GM19397 (cell line): ENCODE measurements around the gene TBXAS1.

ENCODE experiments used
- ATAC-seq: cut with Tn5 transposase; IDR thresholded peaks from one replicate; pipeline ENCODE4 v1.9.1; 2021; ENCODE audit warnings: mild to moderate bottlenecking, moderate library complexity; ENCODE audit not compliant: unreplicated experiment

TBXAS1 gene

GRCh38 chr7:139974179-139974811 lies 145.2 kb downstream of the TBXAS1 start:
- no peak for ATAC-seq

GRCh38 chr7:139976055-139976837 lies 147.2 kb downstream of the TBXAS1 start:
- no peak for ATAC-seq

- no peak for ATAC-seq
Measured at GRCh38 chr7:139976838-139977656, 148.0 kb downstream of the TBXAS1 start.

GRCh38 chr7:139981511-139981895 lies 152.4 kb downstream of the TBXAS1 start:
- ATAC-seq, result no peak

GRCh38 chr7:139982927-139983920 lies 154.2 kb downstream of the TBXAS1 start:
- ATAC-seq, result no peak

- ATAC-seq, result no peak
Measured at GRCh38 chr7:139984642-139985539, 155.8 kb downstream of the TBXAS1 start.

DNA sequence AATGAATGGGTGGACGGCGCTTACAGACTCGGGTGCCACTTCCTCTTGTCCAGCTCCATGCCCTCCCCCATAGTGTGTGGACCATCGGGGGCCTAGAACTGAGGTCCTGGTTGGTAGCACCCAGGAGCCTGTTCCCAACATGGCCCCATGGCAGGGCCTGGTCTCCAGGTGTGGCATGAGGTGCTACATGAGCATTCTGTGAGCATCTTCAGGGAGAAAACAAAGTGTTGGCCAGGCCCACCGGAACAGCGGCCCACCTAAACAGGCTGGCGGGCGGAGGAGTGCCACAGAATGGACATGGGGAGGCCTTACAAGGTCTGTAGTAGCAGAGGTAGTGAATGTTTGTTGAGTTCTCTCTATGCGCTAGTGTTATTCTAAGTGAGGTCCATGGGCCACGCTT lies 156.7 kb downstream of the TBXAS1 start:
- no peak for ATAC-seq

DNA sequence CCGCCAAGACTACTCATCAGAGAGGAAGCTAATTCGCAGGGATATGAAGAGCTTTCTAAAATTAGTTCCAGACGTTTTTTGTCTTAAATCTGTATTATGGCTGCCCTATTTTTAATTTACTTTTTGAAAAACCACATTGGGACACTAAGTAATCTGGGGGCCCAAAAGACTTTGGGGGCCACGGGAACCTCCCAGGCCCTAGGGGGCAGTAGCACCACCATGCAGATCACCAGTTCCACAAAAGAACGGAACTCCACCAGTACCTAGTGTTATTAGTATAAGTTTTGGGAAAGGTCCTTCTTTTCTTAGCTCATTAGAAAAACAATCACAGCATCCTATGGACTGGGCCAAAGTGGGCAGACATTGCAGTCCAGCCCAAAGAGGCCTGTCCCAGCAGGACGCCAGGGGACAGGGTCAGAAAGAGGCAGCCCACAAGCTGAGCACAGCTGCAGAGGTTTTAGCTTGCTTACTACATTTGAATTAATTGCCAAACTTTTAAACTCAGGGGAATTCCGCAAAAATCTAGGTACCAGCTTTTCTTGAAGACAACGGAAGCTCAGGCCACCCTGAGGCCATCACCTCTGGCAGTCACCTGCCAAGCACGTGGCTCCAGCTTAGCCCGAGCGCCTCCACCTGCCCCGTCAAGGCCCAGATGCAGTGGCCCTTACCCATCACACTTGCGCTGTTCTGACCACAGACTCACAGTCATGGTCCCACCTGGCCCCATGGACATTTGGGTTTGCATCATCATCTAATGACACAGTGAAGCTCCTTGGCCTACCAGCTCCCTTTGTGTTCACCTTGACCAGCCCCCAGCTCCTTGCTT lies 158.8 kb downstream of the TBXAS1 start:
- ATAC-seq, result no peak

DNA sequence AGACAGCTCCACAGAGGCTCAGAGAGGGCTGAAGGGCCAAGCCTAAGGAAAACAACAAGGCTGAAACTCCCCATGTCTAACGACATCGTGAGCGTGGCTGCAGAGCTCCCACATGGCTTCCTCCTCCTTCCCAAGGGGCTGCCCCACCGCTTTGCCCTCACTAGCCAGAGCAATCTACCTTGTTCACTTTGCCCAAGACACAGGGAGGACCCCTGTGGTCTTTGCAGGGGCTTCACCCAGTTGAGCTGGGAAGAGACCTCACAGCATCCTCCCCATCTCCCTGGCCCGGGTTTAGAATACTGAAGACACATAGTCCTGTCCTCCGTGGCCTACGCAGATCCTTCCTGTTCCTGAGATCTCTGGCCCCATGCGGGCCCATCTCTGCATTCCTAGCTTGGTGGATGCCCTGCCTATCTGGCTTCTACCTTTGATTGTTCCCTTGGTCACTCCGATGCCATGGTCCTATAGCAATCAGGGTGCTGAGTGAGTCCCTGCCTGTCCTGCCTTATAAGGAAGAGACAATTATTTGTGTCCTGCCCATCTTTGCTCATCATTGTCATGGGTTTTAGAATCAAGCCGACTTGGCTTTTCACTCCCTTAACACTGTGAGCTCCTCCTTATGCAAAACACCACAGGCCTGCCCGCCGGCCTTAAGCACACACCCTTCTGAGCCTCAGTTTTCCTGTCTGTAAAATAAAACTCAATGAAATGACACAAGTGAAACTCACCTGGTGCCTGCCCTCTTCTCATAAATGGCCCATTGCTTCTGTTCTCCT lies 160.5 kb downstream of the TBXAS1 start:
- no peak for ATAC-seq

- no peak for ATAC-seq
Measured at GRCh38 chr7:139990142-139990535, 161.1 kb downstream of the TBXAS1 start.

DNA sequence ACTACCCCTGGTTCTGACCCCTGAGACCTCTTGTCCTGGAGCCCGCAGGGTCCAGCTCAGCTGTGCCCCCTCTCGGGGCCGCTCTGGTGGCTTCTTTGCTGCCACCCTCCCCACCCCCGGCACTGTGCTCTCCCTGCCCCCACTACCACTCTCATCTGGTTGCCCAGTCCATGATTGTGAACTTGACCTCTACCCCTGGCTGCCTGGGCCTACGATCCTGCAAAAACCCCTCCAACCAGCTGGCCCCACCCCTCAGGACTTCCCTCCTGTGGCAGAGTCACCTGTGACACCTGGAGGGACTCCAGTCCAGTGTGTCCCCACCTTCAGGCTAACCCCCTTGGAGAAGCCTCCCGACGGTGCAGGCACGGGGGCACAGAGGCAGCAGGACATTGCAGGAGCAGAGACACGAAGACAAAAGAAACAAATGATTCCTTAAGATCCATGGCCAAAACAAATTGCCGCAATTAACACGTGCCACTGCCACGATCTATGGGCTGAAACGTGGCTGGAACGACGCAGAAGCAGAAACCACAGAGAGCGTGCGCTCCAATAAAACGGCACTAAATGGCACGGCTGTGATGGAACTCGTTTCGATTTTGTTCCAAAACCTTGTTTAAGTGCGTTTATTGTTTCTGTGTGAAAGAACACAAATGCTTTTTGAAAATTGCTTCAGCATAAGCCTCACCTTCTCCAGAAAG lies 161.7 kb downstream of the TBXAS1 start:
- ATAC-seq, result no peak

GRCh38 chr7:139991269-139991666 lies 162.2 kb downstream of the TBXAS1 start:
- ATAC-seq, result no peak

GRCh38 chr7:139991911-139992310 lies 162.8 kb downstream of the TBXAS1 start:
- ATAC-seq, result no peak

DNA sequence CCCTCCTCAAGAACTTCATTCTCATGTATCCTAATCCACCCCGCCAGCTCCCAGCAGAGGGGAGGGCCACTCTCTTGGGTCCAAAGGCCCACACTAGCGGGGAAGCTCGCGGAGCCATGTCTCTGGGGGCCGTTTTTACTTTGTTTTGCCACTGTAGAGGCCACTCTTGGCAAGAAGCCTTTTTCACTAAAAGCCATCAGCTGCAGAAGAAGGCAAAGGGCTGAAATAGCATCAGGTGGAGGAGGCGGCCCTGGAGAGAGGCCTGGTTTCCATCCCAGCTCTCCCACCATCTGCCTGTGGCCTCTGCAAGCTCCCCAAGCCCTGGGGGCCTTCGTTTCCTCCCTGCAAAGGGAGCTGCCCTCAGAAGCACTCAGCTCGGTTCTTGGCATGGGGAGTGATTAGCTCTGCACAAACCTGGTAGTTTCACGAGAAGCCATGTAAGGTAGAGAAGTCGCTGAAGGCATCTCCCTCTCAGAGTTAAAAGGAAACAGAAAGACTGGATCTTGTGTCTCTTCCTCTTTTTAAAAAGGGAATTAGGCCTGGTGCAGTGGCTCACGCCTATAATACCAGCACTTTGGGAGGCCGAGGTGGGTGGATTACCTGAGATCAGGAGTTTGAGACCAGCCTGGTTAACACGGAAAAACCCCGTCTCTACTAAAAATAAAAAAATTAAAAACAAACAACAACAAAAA lies 163.4 kb downstream of the TBXAS1 start:
- no peak for ATAC-seq

GRCh38 chr7:139993169-139993568 lies 164.1 kb downstream of the TBXAS1 start:
- ATAC-seq, result no peak

- no peak for ATAC-seq
Measured at GRCh38 chr7:139993592-139993991, 164.5 kb downstream of the TBXAS1 start.

GRCh38 chr7:139994356-139994755 lies 165.3 kb downstream of the TBXAS1 start:
- ATAC-seq, result no peak
